Activated CD8-positive, alpha-beta T cell treated with anti-CD3 and anti-CD28 coated beads for 36 hours (primary cell): Measurements from ENCODE around the gene VIPR1. TPM values are rescaled to one million over a fixed set of nuclear protein-coding genes. Genes with fewer than 3 reads are reported as not detected.

Experiments used
- total RNA-seq, 2 experiments: library from RNA; stranded (reverse); gene quantifications; one replicate each; pipeline ENCODE4 v1.2.3, GENCODE V29; 2021

The VIPR1 gene
- total RNA-seq, 2 experiments from 2014 or later, result 8.5 to 9.0 TPM

Other genes starting within 250 kb of the VIPR1 start
- not detected for gene CCK, start 236.5 kb upstream of the VIPR1 start, total RNA-seq
- not detected for gene LYZL4, start 92.0 kb upstream of the VIPR1 start, total RNA-seq
- 10 to 100 TPM; 35.0 to 35.7 TPM for gene SEC22C, start 79.3 kb downstream of the VIPR1 start, total RNA-seq
- 10 to 100 TPM; 56.9 to 59.6 TPM for gene SS18L2, start 88.2 kb downstream of the VIPR1 start, total RNA-seq
- gene NKTR, start 98.0 kb downstream of the VIPR1 start, total RNA-seq, result 10 to 100 TPM; 63.4 to 65.9 TPM
- gene ZBTB47, start 151.1 kb downstream of the VIPR1 start, total RNA-seq, result under 1 TPM; 0.43 to 0.45 TPM
- gene KLHL40, start 182.9 kb downstream of the VIPR1 start, total RNA-seq, result not detected
- not detected for gene HHATL, start 200.2 kb downstream of the VIPR1 start, total RNA-seq